GM21526 (cell line): ENCODE data around the gene LPAR3.

Experiments used
- ATAC-seq: cut with Tn5 transposase; IDR thresholded peaks from one replicate; pipeline ENCODE4 v1.9.1; 2021; ENCODE audit warnings: moderate library complexity; ENCODE audit not compliant: unreplicated experiment, low FRiP score

LPAR3 gene

DNA sequence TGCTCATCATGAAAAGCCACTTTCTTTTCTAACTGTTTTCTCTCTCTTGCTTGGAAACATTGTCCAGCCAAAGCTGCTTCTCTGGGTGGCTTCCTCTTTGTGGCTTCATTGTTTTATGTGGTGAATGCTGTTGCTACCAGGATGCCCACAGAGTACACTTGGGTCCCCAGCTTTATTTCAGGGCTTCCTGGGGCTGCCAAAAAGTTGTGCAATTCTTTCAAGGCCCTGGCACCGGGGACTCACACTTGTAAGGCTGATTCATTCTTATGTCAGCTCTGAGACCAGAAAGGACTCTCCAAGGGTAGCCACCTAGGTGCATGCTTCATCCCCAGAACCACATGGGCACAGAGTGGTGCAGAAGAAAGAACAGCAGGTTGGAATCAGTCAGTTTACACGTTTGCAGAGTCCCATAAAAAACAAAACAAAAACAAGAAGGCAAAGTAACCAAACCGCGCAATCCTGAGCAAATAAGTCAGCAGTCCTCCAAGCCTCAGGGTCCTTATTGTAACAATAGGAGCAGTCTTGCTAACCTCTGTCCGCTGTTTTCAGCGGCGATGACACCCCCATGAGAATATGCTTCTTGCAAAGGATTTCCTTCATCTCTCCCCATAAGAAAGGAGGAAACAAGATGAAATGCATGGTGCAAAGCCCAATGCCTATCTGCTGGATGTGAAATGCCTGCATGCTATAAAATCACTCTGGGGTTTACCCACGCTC, 112.8 kb downstream of the LPAR3 start:
- ATAC-seq = no peak

- no peak for ATAC-seq
Observed at GRCh38 chr1:84776639-84777038, 116.4 kb downstream of the LPAR3 start.

DNA sequence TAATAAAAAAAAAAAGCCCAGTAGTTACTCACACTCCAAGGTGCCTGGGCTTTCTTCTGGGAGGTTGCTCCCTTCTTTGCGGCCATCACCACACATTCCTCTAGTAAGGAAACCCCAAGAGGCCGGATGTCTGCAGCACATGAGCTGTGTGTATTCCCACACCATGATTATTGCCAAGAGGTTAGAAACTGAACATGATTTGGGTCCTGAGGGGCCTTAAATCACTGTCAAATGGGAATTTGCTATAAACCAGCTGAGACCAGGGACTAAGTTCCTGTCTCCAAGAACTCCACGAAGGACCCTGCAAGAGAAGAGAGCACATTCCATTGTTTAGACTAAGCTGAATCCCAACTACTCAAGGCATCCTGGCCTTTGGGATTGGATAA, 117.5 kb downstream of the LPAR3 start:
- ATAC-seq = no peak

DNA sequence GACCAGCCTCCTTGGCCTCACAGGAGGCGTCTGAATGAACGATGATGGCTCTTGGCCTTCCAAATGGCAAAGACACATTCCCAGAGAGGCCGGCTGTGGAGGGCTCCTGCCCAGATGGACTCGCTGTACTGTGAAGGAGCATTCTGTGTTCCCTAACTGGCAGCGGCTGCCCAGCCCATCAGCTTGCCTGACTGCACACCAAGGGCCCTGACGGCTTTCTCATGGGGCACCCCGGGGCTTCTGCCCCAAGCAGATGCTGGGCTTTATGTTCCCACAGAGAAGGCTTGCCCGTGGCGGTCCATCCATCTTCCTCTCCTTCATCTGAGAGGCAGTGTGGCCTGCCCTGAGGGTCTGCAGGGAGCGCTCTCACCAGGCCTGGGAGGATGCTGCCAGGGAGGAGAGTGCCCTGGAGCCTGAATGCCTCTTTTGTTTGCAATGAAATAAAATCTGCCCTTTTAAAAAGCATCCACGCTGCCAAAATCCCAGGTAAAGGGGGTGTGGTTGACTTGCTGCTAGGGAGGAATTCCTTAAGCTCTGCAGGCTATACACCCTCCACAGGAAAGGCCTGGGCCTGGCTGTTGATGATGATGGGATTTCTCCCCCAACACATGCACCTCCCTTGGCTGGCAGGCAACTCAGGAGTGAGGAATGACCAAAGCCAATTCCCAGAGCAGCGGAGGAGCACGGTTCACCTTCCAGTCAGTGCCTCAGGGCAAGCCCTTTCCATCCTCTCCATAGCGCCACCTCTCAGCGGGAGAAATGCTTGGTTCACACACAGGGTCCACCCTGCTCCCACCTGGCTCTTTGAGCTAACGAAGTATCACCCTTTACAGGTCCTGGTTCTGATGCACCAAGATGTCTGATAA, 118.1 kb downstream of the LPAR3 start:
- no peak for ATAC-seq

GRCh38 chr1:84773933-84774497, 119.0 kb downstream of the LPAR3 start:
- no peak for ATAC-seq

DNA sequence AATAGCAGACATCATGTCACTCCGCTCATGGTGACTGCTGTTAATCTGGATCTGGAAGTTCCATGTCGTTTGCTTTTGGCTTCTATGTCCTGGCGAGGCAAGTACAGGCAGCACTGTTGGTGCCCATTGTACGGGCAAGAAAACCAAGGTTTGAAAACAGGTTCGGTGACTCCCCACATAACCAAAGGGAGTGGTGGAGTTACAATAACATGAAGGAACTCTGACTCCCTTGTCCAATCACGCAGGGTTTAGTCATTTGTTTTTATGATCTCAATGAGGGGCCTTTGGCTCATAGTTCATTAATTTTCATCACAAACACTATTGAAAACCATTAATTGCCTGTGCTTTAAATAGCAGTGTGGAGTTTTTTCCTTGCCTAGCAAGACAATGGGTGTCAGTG, 119.8 kb downstream of the LPAR3 start:
- ATAC-seq = no peak

DNA sequence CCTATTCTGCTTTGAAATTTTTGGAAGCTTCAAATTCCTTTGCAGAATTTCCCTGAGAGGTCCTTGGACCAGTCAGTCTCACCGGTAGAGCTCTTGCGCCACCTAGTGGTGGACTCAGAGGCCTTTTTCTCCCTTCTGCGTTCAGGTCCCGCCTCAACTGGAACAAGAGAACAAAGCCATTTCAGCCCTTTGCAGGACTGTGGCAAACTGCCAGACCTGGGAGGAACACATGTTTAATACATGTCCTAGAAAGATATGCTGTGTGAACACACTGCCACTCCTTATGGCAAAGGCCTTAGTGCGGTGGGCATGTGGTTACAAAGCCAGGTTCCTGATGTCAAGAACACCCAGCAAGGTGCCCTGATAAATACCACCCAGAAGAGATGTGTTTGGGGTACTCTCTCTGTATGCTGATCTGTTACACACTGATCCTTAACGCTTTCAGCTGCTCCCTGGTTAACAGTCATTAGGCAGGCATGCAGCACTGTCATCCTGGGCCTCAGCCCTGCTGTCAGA, 120.5 kb downstream of the LPAR3 start:
- ATAC-seq = peak; percentile 77

DNA sequence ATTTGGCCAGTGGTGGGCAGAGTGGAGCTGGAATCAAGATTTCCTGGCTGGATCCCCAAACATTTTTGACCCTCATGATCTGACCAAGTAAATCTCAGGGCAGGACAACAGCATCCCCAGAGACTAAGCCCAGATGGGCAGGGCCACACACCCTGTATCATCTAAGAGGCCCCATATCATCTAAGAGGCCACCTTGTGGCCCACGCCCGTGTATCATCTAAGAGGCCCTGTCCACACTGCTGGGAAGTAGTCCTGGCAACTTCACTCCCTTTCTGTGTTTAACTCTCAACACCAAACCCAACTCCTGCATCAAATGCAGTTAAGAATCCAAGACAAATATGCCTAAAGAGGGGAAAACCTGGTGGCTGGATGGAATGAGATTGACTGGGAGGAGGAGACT, 121.1 kb downstream of the LPAR3 start:
- ATAC-seq = peak; percentile 20

DNA sequence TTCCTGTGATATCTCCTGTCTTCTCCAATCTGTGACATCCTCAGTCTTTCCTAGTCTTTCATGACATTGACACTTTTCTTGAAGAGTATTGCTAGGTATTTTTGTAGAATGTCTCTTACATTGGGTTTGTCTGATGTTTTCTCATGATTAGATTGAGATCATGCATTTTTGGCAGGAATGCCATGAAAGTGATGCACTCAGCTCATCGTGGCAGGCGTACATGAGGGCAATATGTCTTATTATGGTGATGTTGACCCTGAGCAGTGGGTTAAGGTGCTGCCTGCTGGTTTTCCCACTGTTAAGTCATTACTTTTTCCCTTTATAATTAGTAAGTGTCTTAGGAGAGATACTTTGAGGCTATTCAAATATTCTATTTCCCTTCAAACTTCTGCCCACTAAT, 122.5 kb downstream of the LPAR3 start:
- no peak for ATAC-seq

DNA sequence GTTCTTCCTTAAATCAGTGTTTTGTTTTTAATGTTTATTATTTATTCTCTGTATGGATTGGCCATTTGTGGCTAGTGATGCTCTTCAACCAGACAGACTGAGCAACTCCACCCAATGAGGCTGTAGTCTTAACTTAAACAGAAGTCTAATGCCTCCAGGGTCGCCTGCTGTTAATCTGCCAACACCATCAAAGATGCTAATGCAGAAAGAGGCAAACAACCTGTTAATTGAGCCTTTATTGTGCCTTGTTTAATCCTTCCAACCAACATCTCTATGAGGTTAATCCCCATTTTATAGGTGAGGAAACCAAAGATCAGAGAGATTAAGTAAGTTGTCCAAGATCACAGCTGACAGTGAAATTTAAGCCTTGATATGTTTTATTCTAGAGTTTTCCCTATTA, 123.4 kb downstream of the LPAR3 start:
- ATAC-seq = no peak

DNA sequence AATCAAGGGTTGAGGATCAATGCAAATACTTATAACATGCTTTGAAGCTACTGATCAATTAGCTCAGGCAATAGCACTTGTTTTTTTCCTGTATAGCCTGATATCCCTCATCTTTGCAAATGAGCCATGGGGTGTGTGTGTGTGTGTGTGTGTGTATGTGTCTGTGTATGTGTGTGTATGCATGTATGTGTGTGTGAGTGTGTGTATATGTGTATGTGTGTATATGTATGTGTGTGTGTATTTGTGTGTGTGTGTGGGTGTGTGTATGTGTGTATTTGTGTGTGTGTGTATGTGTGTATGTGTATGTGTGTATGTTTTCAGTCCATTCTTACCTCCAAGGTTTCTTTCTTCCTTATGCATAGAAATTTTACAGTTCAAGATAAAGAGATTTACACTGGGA, 124.4 kb downstream of the LPAR3 start:
- no peak for ATAC-seq

DNA sequence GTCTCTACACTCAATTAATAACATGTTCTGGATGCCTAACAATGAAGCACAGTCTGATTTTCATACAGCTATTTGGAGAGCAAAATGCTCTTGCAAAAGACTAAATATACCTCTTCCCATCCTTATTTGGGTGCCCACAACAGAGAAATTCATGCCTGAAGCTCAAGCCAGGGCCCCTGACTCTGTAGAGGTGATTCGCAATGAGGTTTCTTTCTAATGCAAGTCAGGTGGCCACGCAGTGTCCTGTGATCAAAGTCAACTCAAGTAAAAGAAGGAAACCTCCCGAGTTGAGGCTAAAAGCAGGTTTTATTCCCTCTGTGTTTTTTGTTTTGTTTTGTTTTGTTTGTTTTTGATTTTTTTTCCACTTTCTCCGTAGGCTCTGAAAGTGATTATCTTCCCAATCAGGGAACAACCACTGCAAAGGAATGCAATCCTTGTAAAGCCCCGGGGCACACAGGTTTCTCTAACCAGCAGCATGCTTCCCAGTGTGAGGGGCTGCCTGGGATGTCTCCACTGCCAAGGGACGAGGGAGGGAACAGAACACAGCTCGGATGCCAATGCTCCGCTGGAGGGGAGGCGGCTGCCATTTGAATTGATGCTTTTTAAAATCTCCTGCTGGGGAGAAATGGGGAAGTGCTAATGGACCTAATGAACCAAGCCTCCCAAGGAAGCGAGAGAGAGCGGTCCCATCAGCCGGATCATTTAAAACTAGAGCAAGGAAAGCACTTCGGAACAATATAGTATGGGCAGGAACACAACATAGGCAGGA, 128.9 kb downstream of the LPAR3 start:
- no peak for ATAC-seq

GRCh38 chr1:84762664-84763063, 130.3 kb downstream of the LPAR3 start:
- no peak for ATAC-seq
